Measurements from ENCODE around the gene MRPS5.

DNA sequence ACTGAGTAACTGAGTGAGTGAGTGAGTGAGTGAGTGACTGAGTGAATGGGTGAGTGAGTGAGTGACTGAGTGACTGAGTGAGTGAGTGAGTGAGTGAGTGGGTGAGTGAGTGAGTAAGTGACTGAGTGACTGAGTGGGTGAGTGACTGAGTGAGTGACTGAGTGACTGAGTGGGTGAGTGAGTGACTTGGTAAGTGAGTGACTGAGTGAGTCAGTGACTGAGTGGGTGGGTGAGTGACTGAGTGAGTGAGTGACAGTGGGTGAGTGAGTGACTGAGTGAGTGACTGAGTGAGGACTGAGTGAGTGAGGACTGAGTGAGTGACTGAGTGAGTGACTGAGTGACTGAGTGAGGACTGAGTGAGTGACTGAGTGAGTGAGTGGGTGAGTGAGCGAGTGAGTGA, 82.2 kb downstream of the MRPS5 start:
- TF ChIP-seq GATA2 (IDR thresholded peaks at IDR 0.05; ENCODE audit: low read depth, low read length): no peak
- no peak for TF ChIP-seq GATA3 (IDR thresholded peaks at IDR 0.05; ENCODE audit: low read depth, low read length)

Measured in SH-SY5Y (cell line).